Kidney epithelial cell (primary cell): Measurements from ENCODE around the gene TMEM236. TPM values are rescaled to one million over a fixed set of nuclear protein-coding genes. Genes with fewer than 3 reads are reported as not detected.

Experiments used
- DNase-seq: peaks from one replicate; pipeline ENCODE4 v3.0.0-alpha.2; 2010; ENCODE audit warnings: low read depth
- H3K27me3 ChIP-seq: 2 replicates; pipeline ENCODE4 v1.6.0; 2011; ENCODE audit warnings: low read length; ENCODE audit not compliant: control insufficient read depth, insufficient read depth
- H3K36me3 ChIP-seq: 2 replicates; pipeline ENCODE4 v1.5.1; 2011; ENCODE audit warnings: low read length; ENCODE audit not compliant: control insufficient read depth, insufficient read depth
- H3K4me3 ChIP-seq: 2 replicates; pipeline ENCODE4 v1.5.1; 2011; ENCODE audit warnings: low read depth, mild to moderate bottlenecking, control low read depth, low read length
- total RNA-seq: library from RNA; depleted of rRNA; stranded (reverse); fragments of >200 nt; gene quantifications from 2 replicates; pipeline ENCODE4 v1.2.3, GENCODE V29; 2015
- TF ChIP-seq, protein P1 (sequence below): IDR thresholded peaks from 2 replicates; pipeline ENCODE4 v1.5.1; 2011; ENCODE audit warnings: mild to moderate bottlenecking, moderate library complexity, low read length, control low read depth, inconsistent platforms; ENCODE audit not compliant: insufficient read depth, poor library complexity, severe bottlenecking

TMEM236 gene
- total RNA-seq, 1 donor from 2014 or later: 0.08 TPM

- Histone ChIP-seq H3K4me3 (no peak overlapping the region), H3K27me3 (no peaks in the 10 kb centered on the region), H3K36me3 (no peaks in the 10 kb centered on the region)
- no peak for DNase-seq
- TF ChIP-seq, protein P1, sequence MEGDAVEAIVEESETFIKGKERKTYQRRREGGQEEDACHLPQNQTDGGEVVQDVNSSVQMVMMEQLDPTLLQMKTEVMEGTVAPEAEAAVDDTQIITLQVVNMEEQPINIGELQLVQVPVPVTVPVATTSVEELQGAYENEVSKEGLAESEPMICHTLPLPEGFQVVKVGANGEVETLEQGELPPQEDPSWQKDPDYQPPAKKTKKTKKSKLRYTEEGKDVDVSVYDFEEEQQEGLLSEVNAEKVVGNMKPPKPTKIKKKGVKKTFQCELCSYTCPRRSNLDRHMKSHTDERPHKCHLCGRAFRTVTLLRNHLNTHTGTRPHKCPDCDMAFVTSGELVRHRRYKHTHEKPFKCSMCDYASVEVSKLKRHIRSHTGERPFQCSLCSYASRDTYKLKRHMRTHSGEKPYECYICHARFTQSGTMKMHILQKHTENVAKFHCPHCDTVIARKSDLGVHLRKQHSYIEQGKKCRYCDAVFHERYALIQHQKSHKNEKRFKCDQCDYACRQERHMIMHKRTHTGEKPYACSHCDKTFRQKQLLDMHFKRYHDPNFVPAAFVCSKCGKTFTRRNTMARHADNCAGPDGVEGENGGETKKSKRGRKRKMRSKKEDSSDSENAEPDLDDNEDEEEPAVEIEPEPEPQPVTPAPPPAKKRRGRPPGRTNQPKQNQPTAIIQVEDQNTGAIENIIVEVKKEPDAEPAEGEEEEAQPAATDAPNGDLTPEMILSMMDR: no peak
Measured at GRCh38 chr10:17743437-17743836, 8.6 kb upstream of the TMEM236 start.

GRCh38 chr10:17744341-17744861 lies 7.6 kb upstream of the TMEM236 start:
- DNase-seq: no peak
- H3K36me3 ChIP-seq: no peaks in the 10 kb centered on the region
- no peak overlapping the region for H3K4me3 ChIP-seq
- H3K27me3 ChIP-seq: no peaks in the 10 kb centered on the region
- TF ChIP-seq, protein P1: no peak

- Histone ChIP-seq H3K4me3 (no peak overlapping the region), H3K27me3 (no peaks in the 10 kb centered on the region), H3K36me3 (no peaks in the 10 kb centered on the region)
- no peak for DNase-seq
- TF ChIP-seq, protein P1: no peak
Measured at GRCh38 chr10:17747883-17748550, 4.0 kb upstream of the TMEM236 start.

- TF ChIP-seq, protein P1: no peak
- no peak for DNase-seq
- H3K36me3 ChIP-seq: no peaks in the 10 kb centered on the region
Measured at GRCh38 chr10:17749890-17750289, 2.1 kb upstream of the TMEM236 start.

GRCh38 chr10:17756557-17757217 lies 4.7 kb downstream of the TMEM236 start:
- Histone ChIP-seq H3K36me3 (no peaks in the 10 kb centered on the region), H3K4me3 (no peak overlapping the region), H3K27me3 (no peaks in the 10 kb centered on the region)
- no peak for DNase-seq
- TF ChIP-seq, protein P1: no peak

More at GRCh38 chr10:17749890-17750289, 2.1 kb upstream of the TMEM236 start:
- no peak overlapping the region for H3K4me3 ChIP-seq
- H3K27me3 ChIP-seq: no peaks in the 10 kb centered on the region
